Activated T-helper 1 cell treated with anti-CD3 and anti-CD28 coated beads, Interleukin-2, amount 50 U/mL, for 16 hours (primary cell): Measurements from ENCODE around the gene SLC6A17.

ENCODE experiments used
- DNase-seq, 2 donors: peaks; one replicate each; pipeline ENCODE4 v3.0.0-alpha.2; 2020; ENCODE audit warnings: low read depth in 1 of 2, low spot score in 1 of 2

SLC6A17 gene

DNA sequence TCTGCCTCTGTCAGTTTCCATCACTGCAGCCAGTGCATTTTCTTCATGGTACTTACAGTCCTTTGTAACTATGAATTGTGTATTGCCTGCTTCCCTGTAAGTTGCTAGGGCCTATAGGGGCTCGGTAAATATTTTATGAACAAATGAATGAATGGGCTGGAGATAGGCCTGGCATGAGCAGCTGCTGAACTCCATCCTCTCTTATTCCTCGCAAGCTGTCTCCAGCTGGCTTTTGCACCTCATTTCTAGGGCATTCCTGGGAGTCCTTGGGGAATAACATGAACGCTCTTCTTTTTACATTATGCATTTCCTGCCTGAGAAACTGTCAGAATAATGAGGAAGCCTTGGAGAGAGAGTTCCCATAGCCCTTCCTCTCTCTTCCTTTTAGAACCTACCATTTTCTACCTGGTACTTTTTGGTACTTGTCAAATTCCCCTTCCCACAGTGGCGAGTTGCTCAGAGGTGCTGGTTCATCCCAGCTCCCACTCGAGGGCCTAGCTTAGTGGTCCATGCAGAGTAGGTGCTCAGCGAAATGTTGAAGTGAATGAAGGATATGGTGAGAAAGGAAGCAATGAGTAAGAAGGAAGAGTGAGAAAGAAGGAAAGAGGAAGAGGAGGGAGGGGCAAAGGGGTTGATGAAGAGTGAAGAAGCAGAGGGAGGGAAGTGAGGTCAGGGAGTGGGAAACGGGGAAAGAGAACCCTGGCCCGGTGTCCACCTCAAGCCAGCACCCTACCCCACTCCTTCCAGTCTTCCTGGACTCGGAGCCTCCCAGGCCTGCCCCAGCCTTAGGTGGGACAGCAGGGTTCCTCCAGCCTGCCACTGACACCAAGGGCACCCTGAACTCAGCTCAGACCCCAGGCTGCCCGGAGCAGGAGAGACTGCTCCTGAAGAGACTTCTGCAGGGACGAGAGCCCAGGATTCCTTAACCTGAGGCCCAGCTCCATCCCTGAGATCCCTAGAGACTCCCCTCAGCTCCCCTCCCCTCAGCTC lies 89.4 kb downstream of the SLC6A17 start:
- DNase-seq = no peak

DNA sequence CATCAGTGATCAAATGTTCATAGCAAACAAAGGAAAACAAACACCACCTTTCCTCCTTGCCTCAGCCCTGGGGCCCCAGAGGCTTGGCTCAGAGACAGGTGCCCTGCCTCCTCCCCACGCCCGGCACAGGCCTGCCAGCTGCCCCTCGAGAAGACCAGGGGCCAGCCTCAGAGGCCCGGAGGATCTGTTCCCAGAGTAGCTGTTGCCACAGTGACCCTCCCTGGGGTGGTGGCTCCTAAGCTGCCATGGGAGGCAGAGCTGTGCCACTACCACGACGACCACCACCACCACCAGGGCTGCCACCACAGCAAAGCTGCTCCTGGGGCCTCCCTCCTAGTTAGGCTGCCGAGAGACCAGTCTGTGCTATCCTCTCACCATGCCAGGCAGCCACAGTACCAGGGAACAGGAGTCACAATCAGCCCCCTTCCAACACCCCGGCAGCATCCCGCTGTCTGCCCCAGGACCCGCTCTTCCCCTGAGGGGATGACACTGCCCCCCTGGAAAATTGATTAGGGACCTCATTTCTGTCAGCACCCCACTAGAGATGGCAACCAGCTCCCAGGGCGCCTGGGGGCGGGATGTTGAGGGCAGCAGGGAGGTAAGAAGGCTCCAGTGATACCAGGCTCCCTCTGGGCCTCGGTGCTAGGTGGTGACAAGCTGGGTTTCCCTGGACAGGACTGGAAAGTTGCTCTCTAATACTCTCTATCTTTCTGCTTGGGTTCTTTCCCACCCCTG lies 90.3 kb downstream of the SLC6A17 start:
- no peak for DNase-seq

- no peak for DNase-seq
Measured at GRCh38 chr1:110241516-110241915, 91.2 kb downstream of the SLC6A17 start.

DNA sequence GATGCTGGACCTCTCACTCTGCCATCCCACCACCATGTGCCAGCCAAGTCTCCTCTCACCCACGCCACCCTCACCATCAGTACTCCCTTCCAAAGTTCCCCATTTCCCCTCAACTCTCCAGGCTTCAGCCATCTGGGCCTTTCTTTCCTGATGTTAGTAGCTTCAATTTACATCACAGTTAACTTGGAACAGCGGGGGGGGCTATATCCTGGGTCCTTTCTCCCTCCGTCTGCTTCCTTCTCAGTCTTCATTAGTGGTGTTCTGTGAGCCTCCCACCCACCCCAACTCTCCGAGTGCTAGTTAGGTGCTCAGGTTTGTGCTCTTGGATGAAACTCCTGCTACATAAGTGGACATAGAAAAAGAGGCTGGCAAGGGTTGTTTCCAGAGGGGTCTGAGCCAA lies 91.8 kb downstream of the SLC6A17 start:
- no peak for DNase-seq

DNA sequence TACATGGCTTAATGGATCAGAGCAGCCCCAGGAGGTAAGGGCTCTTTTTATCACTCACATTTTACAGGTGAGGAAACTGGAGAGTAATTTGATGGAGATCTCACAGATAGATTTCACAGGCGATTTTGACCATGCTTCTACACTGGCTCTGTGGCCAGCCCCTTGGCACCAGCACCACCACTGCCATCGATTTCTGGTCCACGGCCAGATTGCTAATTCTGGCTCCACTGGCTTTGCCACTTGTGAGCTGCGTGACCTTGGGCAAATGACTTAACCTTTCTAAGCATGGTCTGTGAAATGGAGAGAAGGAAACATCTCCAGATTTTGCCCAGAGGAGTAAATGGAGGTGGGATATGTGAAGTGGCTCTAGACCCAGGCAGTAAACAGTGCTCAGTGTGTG lies 92.4 kb downstream of the SLC6A17 start:
- DNase-seq = no peak

DNA sequence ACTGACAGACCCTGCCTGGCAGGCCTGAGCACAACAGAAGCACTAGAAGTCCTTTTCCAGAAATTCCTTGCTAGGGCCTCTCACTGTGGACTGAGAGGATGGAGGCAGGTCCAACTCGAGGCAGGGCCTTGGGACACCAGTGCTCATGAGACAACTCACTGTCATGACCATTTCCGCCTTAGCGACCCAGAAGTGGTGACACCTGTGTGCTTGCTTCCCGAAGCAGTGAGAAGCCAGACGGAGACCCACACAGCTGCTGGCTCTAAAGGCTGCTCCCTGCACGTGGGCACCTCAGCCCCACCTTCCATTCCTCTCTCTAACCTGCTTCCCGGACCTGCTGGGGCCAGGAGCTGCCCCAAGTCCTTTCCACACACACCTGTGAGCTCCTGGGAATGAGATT lies 92.9 kb downstream of the SLC6A17 start:
- DNase-seq = no peak

- no peak for DNase-seq
Measured at GRCh38 chr1:110243574-110243973, 93.3 kb downstream of the SLC6A17 start.

- DNase-seq = no peak
Measured at GRCh38 chr1:110245876-110246620, 95.8 kb downstream of the SLC6A17 start.

GRCh38 chr1:110248746-110249145 lies 98.5 kb downstream of the SLC6A17 start:
- DNase-seq = no peak

DNA sequence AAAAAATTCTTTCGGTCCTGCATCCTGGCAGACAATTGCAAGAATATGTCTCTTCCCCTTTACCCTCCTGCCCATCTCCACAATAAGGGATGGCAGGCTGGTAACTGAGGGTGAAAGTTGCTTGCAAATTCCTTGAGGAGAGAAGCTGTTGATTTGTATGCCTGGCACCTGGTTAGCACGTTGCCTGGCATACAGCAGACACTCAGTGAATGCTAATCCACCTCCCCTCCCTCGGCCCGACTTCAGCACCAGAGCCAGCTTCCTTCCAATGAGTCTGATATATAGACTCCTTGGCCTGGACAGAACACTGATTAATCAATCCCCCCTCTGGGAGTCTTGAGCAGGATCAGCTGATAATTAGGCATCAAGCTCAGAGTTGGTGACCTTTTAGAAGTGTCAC lies 99.0 kb downstream of the SLC6A17 start:
- DNase-seq = no peak

- no peak for DNase-seq
Measured at GRCh38 chr1:110250008-110250407, 99.7 kb downstream of the SLC6A17 start.

GRCh38 chr1:110250749-110251148 lies 100.5 kb downstream of the SLC6A17 start:
- no peak for DNase-seq
